AG10803 (cell line): ENCODE data around the gene RAP1GAP.

Source experiments
- DNase-seq: peaks from one replicate; pipeline ENCODE4 v3.0.0; 2010; ENCODE audit warnings: low read depth
- H3K4me3 ChIP-seq: 2 replicates; pipeline ENCODE4 v1.5.1; 2011; ENCODE audit warnings: mild to moderate bottlenecking, low read length, control low read depth
- TF ChIP-seq, protein P1 (sequence below): conservative IDR thresholded peaks from 2 replicates; pipeline ENCODE4 v1.5.1; 2011; ENCODE audit warnings: mild to moderate bottlenecking, low read length, control low read depth, inconsistent platforms

The RAP1GAP gene

DNA sequence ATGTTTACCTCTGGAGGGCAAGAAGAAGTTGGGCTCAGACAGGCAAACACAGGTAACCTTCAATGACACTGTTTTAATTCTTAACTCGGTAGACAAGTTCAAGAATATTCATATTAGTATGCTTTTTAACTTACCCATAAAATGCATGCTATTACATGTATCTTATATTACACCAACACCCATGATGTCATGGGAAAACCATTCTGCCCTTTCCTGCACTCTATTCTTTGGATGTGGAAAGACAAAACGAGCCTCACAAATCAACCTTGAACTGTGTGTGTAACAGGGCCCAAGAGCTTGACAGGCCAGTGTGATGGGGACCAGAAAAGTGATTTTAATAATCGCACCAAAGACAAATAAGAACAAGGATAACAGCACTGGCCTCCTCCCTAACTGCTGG lies 22.6 kb upstream of the RAP1GAP start:
- DNase-seq, result no peak
- TF ChIP-seq, protein P1, sequence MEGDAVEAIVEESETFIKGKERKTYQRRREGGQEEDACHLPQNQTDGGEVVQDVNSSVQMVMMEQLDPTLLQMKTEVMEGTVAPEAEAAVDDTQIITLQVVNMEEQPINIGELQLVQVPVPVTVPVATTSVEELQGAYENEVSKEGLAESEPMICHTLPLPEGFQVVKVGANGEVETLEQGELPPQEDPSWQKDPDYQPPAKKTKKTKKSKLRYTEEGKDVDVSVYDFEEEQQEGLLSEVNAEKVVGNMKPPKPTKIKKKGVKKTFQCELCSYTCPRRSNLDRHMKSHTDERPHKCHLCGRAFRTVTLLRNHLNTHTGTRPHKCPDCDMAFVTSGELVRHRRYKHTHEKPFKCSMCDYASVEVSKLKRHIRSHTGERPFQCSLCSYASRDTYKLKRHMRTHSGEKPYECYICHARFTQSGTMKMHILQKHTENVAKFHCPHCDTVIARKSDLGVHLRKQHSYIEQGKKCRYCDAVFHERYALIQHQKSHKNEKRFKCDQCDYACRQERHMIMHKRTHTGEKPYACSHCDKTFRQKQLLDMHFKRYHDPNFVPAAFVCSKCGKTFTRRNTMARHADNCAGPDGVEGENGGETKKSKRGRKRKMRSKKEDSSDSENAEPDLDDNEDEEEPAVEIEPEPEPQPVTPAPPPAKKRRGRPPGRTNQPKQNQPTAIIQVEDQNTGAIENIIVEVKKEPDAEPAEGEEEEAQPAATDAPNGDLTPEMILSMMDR, result no peak
- no peak overlapping the region for H3K4me3 ChIP-seq

DNA sequence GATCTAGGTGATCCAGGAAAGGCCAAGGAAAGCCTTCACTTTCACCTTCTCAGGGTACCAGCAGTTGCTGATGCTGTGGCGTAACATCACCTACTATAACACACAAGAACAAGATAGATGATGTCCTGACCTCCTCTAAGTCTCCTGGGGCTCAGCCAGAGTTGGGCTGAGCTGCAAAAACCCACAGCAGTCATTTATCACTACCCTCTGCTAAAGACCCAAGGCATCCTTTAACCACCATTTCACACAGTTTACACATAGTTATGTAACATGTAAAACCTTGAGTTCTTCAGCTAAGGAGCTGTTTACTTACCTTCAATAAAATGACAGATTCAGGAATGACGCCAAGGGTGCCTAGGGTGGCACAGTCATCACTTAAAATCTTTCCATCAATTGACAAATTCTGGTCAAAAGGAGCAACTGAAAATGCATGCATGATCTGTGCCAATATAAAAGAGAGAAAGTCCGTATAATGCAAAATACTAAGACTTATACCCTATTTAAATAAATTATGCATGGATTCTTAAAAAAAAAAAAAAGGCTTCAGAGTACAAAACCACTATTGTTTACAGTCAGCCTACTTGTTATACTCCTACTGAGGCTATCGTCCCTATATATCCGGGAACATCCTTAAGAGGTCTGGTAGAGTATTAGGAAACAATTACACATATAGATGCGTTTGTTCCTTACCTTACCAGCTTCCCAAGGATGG lies 20.7 kb upstream of the RAP1GAP start:
- H3K4me3 ChIP-seq, result no peak overlapping the region
- TF ChIP-seq, protein P1, result no peak
- no peak for DNase-seq

DNA sequence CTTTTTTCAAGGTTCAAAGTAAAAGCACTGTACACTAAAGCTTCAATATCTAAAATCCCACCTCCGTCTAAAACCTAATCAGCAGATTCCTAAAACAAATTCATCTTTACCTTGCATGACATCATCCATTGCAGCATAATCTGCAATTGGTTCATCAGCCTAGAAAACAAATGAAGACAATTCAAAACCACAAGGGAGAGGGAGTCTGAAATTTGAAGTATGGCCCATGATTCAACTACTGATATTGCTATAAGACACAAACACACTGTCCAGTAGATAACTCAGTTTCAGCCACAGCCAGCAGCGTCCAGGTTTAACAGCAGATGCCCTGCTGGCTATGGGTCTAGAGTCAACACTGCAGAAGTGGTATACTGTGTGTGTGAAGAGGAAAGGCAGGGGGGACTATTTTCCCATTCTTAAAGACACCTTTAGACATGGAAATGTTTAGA lies 17.9 kb upstream of the RAP1GAP start:
- no peak overlapping the region for H3K4me3 ChIP-seq
- DNase-seq, result no peak
- TF ChIP-seq, protein P1, result no peak

DNA sequence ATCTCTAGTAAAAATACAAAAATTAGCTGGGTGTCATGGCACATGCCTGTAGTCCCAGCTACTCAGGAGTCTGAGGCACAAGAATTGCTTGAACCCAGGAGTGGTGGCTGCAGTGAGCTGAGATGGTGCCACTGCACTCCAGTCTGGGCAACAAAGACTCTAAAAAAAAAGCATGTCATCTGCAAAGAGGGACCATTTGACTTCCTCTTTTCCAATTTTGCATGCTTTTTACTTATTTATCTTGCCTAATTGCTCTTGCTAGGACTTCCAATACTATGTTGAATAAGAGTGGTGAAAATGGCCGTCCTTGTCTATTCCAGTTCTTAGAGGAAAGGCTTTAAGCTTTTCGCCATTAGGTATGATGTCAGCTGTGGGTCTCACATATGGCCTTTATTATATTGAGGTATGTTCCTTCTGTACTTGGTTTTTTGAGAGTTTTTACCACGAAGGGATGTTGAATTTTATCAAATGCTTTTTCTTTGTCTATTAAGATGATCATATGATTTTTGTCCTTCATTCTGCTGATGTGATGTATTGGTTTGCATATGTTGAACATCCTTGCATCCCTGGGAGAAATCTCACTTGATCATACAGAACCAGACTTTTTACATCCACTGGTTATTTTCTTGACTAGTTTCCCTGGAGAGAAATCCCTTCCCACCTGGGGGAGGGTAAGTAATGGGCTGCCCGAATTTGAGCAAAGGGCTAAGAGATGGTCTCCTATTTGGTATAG lies 17.0 kb upstream of the RAP1GAP start:
- no peak for DNase-seq
- TF ChIP-seq, protein P1, result no peak
- H3K4me3 ChIP-seq, result no peak overlapping the region

DNA sequence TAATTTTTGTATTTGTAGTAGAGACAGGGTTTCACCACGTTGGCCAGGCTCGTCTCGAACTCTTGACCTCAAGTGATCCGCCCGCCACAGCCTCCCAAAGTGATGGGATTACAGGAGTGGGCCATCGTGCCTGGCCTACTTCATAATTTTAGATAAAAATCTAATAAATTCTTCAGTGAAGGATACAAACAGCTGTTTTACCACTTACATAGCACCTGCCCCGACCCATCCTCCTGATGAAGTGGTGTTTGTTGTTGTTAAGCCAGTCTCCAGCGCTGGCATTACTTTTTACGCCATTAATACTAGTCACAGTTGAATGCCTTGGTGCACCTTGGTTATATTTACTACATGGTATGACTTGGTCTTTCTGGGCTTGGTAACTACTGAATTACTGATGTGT lies 12.3 kb upstream of the RAP1GAP start:
- no peak overlapping the region for H3K4me3 ChIP-seq
- TF ChIP-seq, protein P1, result no peak
- no peak for DNase-seq

DNA sequence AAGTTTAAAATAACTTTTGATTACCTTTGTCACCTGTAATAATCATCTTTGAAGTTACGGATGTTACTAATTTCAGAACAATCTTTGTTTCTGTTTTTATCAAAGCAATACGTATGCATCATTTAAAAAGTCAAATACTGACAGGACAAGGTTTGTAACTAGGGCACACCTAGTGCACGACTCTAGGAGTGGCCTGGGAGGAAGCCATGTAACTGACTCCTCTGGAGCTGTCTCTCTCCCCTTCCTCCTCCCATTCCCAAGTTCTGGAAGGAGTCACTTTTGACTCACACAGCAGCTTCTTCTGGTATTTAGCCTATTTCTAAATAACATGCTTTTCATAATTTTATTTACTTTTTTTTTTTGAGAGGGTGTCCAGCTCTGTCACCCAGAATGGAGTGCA lies 11.8 kb upstream of the RAP1GAP start:
- TF ChIP-seq, protein P1, result no peak
- peak; percentile 87 for DNase-seq
- H3K4me3 ChIP-seq, result no peak overlapping the region

DNA sequence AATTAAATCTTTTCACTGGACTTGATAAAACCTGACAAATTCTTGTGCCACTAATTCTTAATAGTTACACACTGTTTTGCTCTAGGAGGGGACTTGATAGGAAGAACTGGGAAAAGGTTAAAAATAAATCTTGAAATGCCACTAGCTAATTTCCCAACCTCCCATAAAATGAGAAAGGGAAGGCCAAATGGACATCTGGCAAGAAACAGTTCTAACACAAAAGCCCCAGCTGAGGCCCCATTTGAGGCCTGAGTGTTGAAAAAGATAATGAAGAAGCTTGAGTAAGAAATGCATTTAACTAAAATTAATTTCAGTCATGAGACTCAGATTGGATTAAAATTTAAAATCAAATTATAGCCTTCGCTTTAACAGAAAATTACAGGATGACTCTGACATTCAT lies 11.2 kb upstream of the RAP1GAP start:
- DNase-seq, result peak; percentile 52
- TF ChIP-seq, protein P1, result no peak

More for the DNA sequence above, 11.2 kb upstream of the RAP1GAP start:
- H3K4me3 ChIP-seq, result no peak overlapping the region
